ELR (cell line): ENCODE measurements around the gene CTNNBL1.
A peak's percentile ranks its signal among the peaks of the same experiment; 100 is the strongest.
"Not testable (repeated sequence)": the region's sequence is repeated elsewhere in the genome, so short reads cannot be mapped to it uniquely, and the experiment has no call there.

Experiments
- DNase-seq: peaks from one replicate; pipeline ENCODE4 v3.0.0-alpha.2; 2015; ENCODE audit warnings: low read depth

CTNNBL1 gene

DNA sequence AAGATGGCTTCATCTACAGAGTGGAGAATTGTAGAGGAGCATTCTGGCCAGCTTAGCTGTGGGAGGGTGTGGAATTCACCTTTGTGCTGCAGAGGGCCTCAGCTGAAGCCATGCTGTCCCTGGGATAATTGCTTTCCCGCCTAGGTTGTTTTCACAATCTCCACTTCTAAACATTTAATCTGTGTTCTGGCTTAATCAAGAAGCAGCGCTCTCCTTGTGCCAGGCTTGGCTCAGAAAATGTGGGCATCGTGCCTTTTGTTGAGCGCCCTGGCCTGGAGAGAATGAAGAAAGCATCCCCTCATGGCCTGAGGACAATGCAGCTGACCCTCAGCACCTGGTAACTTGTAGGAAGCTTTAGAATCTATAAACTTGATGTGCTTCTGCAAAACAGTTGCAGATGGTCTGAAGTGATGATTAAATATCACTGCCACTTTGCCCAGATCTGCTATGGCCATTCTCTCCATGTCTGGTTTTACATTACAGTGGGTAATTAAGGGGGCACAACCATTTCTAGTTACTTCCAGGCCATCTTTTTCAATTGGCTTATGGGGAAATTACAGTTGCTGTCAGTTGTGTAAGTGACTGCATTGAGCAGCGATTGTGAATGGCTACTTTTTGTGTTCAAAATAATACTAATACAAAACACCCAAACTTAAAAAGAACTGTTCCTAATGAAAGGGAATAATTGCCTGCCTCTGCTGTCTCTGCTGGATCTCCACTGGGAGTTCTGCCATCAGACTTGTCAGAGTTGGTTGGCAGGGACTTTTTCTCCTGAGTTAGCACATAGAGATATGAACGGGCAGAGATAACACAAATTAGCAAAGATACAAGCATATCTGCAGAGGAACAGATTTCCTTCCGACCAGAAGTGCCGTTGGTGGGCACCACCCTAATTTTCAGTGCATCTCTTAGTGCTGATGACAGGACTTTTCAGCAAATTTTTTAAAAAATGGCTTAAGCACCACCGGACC lies 18.4 kb downstream of the CTNNBL1 start:
- DNase-seq: no peak

DNA sequence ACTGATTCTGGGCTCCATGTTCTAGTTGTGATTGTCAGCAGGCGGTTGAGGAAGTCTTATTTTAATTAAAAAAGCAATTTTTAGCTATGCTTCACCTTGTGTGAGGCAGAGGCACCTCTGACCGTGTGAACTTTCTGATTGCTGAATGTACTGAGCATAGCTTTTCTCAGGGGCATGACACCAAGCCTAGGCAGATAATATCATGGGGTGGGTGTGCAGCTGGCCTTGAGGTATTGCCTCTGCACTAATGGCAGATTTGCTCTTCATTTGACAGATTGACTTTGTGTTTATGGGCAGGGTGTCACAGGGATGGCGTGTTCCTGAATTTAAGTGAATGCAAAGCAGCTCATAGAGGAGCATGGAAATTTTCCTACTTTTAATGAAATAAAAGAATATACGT lies 19.6 kb downstream of the CTNNBL1 start:
- DNase-seq: no peak

DNA sequence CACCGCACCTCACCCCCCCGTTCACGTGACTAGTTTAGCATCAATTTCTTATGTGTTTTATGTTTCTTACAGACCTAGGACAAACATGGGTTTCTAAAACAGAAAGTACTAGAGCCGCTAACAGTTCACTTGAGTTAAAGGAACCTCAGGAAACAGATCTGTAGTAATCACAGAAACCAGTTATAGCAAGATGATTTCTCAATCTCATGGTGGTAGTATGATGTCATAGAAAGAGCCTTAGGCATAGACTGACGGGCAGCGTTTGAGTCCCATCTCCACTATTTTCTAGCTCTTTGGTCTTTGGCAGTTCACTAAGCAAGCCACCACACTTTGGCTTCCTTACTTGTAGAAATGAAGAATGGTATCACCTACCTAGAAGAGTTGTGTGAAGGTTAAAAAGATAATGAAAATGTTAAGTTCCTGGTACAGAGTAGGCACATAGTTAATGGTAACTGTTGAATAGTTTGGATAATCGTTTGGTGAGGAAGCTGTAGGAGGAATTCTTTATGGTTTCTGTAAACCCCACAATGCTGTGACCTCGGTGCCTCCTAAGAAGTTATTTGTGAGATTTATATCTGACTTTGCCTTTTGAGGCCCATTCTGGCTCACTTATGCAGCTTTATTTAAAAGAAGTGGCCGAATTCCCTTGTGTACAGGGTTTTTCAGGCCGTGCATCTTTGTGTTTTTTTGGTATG lies 21.3 kb downstream of the CTNNBL1 start:
- peak; percentile 67 for DNase-seq

DNA sequence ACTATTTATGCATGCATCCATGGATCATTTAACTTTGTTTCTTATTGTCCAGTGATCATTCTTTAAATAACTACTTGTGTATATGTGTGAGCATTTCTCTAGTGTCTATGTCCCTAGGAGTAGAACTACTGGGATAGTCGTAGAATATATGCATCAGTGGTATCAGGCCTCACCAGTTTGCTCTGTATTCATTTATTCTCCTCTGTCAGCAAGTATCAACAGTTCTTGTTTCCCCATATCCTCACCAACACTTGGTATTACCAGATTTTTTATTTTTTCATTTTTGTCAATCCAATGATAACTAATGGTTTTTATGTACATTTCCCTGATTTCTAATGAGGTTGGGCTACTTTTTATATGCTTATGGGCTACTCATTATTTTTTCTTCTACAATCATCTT lies 27.9 kb downstream of the CTNNBL1 start:
- no peak for DNase-seq

DNA sequence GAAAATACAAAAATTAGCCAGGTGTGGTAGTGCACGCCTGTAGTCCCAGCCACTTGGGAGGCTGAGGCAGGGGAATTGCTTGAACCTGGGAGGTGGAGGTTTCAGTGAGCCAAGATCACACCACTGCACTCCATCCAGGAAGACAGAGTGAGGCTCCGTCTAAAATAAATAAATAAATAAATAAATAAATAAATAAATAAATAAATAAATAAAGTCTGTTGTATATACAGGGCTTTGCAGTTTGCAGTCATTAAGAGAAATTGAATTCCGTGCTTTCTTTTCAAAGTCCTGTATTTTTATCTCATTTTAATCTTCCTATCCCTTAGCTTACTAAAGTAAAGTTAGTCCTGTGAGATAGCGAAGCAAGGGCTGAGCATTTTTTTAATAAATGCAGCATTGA lies 28.5 kb downstream of the CTNNBL1 start:
- not testable (repeated sequence) for DNase-seq

DNA sequence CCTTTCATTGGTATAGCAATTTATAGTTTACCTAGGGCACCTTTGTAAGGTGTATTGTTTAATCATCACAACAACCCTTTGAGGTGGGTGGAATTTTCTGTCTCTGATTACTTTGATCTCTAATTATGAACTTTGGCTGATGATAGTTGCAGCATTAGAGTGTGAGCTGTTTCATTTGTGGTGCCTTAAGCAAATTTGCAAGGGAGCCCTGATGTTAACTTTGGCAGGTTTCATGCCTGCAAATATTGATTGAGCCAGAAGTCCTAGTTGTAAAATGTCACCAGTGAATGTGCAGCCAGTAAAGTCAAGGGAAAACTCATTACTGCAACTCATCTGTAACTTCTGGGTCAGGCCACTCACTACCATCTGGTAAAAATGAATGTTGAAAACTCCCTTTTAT lies 29.8 kb downstream of the CTNNBL1 start:
- no peak for DNase-seq

DNA sequence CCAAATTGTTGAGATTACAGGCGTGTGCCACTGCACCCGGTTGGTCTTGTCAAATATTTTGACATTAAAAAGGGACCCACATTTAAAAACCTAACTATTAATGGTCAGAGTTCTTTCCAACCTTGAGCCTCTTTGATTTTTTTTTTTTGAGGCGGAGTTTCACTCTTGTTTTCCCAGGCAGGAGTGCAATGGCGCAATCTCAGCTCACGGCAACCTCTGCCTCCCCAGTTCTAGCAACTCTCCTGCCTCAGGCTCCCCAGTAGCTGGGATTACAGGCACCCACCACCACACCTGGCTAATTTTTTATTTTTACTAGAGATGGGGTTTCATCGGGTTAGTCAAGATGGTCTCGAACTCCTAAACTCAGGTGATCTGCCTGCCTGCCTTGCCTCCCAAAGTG lies 31.3 kb downstream of the CTNNBL1 start:
- no peak for DNase-seq

DNA sequence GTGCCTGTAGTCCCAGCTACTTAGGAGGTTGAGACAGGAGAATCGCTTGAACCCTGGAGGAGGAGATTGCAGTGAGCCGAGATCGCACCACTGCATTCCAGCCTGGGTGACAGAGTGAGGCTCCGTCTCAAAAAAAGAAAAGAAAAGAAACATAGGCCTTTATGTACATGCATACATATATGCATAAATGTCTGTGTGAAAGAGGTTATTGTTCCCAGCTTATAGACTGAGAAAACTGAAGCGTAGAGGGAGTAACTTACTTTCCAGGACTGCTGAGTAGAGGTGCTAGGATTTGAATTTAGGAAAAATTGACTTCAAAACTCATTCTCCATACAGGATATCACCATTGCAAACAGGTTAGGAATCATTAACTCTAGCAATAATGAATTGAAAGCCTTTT lies 32.0 kb downstream of the CTNNBL1 start:
- DNase-seq: no peak

DNA sequence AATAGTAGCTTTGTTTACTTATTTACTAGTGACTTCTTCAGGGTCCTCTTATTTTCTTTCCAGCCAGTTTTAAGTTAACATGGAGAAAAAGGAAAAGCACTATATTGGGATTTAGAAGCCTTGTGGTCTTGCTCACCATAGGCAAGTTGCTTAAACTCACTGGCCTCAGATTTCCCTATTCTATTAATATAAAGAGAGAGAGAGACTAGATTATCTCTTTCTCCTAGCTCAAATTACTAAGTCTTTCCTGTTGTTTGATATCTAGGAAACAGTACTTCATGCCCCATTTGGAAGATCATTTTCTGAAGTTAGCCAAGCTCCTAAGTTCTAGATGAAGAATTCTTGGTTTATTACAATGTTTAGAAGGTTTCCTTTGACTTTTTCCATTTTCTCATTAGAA lies 32.5 kb downstream of the CTNNBL1 start:
- DNase-seq: no peak

DNA sequence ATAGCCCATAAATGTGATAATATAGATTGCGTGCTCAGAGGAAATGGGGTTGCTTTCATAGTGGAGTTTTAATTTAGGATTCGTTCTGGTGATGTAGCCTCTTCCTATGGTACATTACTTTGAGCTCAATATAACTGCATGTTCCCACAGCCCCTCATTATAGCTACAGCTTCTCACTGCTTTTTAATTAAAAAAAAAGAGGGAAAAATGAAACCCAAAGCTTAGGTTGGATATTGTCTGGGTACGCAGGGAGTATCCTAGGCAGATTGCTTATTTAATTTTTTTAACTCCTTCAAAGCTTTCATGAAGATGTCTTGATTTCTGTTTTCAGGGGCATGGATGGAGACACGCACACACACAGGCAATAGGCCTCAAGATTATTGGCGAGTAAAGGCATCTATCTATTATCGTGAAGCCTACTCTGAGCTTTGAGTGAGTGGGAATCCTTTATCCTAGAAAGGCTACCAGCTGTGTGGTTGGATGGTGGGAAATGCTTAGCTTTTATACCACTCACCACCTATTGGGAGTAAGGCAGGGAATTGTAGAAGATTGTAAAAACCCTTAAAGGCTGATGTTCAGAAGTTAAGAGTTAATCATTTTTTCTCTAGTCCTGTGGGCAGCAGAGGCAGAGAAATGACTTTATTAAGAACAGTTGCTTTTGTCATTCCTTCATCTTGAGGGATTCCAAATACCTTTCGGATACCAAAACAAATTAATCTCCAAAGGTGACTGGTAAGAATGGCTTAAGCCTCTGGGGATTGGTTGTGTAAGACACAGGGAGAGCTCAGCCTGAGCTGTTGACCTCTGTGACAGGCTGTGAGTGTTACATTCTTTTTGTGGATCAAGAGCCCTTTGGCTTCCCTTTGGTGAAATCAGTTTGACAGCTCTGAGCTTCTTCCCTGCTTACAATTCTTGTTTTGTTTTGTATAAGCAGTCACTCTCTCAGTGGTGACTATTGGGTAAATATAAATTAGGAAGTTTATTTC lies 33.4 kb downstream of the CTNNBL1 start:
- DNase-seq: peak; percentile 6

DNA sequence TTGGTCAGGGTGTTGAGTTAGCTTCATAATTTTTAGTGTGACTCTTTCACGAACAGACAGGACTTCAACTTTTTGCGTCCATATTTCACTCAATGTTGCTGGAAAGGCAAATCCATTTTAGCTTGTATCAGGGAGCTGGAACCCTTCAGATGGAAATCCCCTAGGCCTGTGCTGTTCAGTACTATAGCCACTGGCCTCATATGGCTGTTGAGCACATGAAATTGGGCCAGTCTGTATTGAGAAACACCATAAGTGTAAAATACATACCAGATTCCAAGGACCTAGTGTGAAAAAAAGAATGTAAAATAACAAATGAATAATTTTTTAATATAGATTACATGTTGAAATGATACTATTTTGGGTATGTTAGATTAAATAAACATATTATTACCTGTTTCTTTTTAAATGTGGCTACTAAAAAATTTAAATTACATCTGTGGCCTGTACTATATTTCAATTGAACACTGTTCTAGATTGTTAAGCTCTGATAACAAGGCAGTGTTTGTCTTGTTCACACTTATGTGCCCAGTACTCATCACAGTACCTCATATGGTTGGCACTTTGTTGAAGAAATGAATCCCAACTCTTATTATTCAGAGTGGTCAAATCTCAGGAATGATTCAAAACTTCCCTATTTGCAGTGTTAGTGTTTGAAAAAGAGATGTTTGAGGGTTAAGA lies 34.3 kb downstream of the CTNNBL1 start:
- no peak for DNase-seq

DNA sequence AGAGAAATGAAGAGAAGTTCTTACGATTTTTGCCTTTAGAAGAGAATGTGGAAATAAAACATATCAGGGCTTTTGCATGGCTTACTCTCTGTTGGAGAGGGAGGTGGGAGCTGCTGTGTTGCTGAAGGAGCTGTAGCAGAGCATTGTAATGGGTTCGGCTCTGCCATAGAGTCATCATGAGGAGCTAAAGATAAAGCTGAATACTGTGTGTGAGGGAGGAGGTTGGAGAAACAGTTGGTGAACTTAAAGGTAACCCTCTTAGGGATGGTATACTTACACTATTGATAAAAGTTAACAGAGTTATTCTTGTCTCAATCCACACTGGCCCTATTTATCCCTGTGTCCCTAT lies 34.8 kb downstream of the CTNNBL1 start:
- DNase-seq: no peak

DNA sequence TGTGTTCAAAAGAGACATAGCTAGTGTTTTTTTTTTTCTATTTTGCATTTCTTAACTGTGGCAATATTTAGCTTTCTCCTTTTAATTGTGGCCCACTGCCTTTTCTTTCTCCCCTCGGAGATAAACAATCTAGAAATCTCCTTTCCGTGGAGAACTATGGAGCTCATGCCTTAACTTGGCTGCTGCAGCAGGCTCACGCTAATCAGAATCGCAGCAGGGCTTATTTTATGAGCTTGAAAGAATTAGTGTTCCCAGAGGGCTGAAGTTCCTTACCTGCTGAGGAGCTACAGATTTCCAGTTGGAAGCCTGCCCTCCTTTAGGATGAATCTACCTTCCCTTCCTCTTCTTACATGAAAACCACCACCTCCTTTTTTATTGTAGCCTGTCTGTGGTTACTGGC lies 35.6 kb downstream of the CTNNBL1 start:
- DNase-seq: no peak

DNA sequence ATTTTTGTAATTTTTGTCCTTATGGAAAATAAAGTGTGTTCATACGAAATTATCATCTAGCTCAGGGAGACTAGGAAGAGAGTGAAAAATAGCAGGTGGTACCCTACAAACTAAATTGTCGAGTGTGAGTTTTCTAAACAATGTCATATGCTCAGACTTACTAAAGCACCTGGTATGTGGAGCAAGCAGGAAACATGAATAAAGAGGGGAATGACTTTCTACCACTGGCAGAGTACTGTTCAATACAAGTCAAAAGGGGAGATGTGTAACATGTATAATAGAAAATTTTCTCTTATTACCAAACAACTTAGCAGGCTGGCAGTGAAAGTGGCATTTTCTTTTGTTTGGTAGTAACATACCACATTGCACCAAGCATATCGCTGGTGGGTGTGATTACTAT lies 36.1 kb downstream of the CTNNBL1 start:
- DNase-seq: peak; percentile 63

DNA sequence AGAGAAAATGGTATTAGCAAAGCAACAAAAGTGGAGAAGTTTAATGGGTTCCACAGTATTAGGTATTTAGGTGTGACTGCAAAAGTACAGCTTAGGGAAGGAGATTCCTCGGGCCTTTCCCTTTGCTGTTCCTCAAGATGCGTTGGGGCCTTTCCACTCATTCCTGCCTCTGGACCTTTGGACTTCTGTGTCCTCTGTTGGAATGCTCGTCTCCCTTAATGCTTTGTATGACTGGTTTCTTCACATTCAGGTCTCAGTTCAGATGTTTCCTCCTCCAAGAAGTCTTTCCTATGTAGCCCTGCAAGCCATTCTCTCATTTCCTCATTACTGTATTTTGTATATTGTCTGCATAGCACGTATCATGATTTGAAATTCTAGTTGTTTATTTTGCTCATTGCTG lies 39.6 kb downstream of the CTNNBL1 start:
- no peak for DNase-seq

DNA sequence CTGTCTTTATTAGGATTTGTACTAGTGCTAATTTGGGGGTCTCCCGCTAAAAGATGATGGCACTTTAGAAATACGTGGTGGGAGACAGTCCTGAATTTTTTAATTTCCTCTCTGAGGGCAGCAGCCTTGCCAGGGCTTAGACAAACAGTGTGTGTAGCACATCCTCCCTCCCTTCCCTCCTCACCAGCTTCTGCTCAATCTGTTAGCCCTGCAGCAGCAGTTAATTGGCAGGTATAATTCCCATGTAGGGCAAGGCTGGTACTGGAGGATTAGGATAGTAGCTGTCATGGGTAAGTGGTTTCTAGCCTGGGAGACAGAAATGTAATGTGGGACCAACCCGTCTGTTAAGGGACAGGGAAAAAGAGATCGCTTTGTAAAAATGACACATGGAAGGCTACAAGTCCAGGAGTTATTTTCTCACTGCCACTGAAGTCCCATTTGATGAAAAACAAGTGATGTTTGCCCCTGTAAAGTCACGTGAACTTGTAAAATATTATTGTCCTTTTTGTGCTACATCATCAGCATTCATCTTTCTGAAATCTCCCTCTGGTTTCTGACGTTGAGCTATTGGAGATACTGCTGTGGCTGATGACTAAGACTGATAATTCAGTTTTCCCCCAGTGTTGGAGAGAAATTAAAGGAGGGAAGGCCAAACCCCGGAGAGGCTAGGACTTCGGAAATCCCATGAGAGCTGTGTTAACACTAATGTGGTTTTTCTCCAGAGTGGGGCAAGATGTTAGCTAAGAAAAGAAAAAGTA lies 40.6 kb downstream of the CTNNBL1 start:
- peak; percentile 8 for DNase-seq

DNA sequence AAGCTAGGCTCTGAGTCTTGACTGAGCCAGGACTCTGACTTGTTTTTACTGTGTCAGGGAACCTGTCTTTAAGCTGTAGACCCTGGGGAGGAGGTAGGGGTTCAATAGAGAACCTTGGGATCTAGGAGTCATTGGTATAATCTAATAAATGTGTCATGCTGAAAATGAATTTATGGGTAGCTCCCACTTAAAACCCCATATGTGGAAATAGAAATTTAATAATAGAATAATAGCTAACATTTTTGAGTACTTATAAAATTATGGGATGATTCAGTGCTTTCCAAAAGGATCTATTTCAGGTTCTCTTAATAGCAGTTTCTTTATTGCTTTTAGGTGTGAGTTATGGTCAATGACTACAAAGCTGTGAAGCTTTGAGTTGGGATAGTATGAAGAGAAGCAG lies 41.7 kb downstream of the CTNNBL1 start:
- DNase-seq: no peak

DNA sequence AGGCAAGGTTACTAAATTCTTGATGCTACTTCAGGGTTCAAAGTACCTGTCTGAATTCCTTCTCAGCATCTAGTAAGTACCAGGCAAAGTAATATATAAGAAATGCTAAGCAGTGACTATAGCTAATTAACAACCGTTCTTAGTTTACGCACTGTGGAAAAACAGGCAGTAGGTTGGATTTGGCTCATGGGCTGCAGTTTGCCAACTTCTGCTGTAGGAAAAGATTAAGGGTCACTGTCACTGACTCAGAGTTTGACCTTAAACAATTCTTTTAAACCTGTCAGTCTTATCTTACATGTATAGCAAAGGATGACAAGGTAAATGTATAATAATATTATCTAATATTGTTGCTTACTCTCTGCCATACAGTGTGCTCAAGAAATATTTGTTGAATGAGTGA lies 42.3 kb downstream of the CTNNBL1 start:
- DNase-seq: no peak

DNA sequence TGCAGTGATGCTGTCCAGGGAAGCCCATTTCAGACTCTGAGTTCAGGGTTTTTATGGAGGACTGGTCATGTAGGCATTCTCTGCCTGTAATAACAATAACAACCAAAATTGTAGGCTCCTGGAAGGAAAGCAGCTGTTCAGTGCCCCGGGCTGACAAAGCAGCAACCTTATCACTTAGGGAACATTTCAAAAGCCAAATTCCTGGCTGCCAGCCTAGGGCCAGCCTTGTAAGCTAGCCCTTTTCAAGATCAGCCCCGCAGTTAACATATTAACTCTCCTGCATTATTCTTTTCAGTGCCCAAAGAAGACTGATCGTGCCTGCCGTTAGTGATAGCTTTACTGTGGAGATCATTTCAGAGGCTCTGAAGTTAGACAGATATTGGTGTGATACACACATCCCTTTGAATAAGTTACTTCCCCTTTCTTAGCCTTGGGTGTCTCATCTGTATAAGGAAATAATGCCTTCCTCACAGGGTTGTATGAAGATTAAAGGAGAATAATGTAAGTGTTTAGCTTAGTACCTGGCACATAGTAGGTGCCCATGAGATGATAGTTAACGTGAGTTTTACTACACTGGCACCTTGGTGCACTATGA lies 44.1 kb downstream of the CTNNBL1 start:
- DNase-seq: no peak

DNA sequence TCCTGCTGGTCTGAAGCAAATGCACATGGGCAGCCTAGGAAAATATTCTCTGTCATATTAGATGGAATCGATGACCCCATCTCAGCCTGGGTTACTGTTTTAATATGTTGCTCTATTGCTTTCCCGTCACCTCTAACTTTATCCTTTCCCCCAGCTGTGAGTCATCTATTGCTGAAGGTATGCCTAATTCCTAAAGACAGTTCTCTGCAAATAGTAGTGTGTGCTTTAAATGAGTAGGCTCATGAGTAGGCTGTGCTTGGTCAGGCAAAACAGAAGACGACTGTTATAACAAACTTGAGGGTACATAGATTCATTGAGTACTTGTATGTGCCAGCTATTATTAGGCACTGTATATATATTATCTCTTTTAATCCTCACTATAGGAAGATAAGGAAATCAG lies 47.2 kb downstream of the CTNNBL1 start:
- peak; percentile 64 for DNase-seq

DNA sequence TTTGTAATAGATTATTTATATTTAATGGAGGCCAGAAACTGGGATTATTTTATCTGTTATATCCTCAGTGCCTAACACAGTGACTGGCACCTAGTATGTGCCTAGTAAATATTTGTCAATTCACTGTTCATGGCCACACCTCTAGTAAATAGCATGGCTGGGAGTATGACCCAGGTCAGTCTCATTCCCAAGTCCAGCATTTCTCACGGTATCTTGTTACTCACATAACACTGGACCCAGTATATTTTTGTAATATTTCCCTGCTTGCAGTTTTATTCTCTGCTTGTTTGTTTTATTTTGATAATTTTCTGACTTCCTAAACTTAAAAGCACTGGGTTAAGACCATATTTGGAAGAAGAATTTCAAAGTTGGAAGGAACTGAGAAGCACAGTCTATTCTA lies 47.7 kb downstream of the CTNNBL1 start:
- DNase-seq: no peak
